ENCODE data around the gene SLC9A2. TPM values are rescaled to one million over a fixed set of nuclear protein-coding genes. Genes with fewer than 3 reads are reported as not detected.

Gene SLC9A2
- total RNA-seq, 2 donors from 2014 or later: 7.3 to 22.4 TPM

GRCh38 chr2:102636283-102636907, 17.0 kb downstream of the SLC9A2 start:
- no peak overlapping the region for H3K4me3 ChIP-seq
- no peaks in the 10 kb centered on the region for H3K9me3 ChIP-seq
- TF ChIP-seq POLR2AphosphoS5 (IDR thresholded peaks at IDR 0.05) (no peak), POLR2A (IDR thresholded peaks at IDR 0.05) (no peak), CTCF (IDR thresholded peaks at IDR 0.05) (peak in 1 of 4 experiments; percentile 3)
- peak overlapping the region in 1 of 2 donors; percentile 5 for H3K27ac ChIP-seq
- no peak for DNase-seq (ENCODE audit: low spot score)
- peaks cover 5% of the 10 kb centered on the region for H3K4me1 ChIP-seq (replicated peaks)
- WGBS: 36% methylated on average over 5 of the region's 5 CpGs
- no peaks in the 10 kb centered on the region for H3K36me3 ChIP-seq
- intact Hi-C loops (cut with DNase I): no loop called here
- no peaks in the 10 kb centered on the region for H3K27me3 ChIP-seq (replicated peaks; ENCODE audit: insufficient read depth)

DNA sequence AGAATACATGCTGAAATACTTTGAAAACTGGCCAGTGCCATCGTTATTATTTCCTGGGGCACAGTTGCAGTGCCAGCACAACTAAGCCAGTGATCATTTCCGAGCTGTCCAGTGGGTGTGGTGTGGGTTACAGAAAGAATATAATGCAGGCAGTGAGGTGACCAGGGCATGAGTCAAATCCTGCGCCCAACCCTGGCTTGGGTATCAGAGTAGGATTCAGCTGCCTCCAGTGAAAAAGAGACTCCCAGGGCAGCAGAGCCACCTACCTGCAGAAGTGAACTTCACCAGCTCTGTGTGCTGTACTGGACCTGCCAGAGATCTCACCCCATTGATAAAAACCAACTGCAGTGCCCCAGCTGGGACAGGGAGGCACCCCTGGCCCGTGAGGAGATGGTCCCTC, 18.0 kb downstream of the SLC9A2 start:
- Histone ChIP-seq H3K4me3 (no peak overlapping the region), H3K9me3 (no peaks in the 10 kb centered on the region), H3K4me1 (replicated peaks) (peaks cover 5% of the 10 kb centered on the region), H3K27ac (no peak overlapping the region), H3K27me3 (replicated peaks; ENCODE audit: insufficient read depth) (no peaks in the 10 kb centered on the region), H3K36me3 (no peaks in the 10 kb centered on the region)
- TF ChIP-seq CTCF (IDR thresholded peaks at IDR 0.05) (no peak), POLR2AphosphoS5 (IDR thresholded peaks at IDR 0.05) (no peak), POLR2A (IDR thresholded peaks at IDR 0.05) (no peak)
- no peak for DNase-seq (ENCODE audit: low spot score)
- WGBS: 72% methylated on average over 4 of the region's 4 CpGs
- intact Hi-C loops (cut with DNase I): no loop called here

GRCh38 chr2:102639429-102639828, 20.1 kb downstream of the SLC9A2 start:
- 85% methylated on average over 2 of the region's 2 CpGs for WGBS
- Histone ChIP-seq H3K9me3 (no peaks in the 10 kb centered on the region), H3K27ac (no peak overlapping the region), H3K4me3 (no peak overlapping the region), H3K4me1 (replicated peaks) (peaks cover 5% of the 10 kb centered on the region), H3K27me3 (replicated peaks; ENCODE audit: insufficient read depth) (no peaks in the 10 kb centered on the region), H3K36me3 (no peaks in the 10 kb centered on the region)
- intact Hi-C loops (cut with DNase I): no loop called here
- TF ChIP-seq CTCF (IDR thresholded peaks at IDR 0.05) (no peak), POLR2A (IDR thresholded peaks at IDR 0.05) (no peak), POLR2AphosphoS5 (IDR thresholded peaks at IDR 0.05) (no peak)
- DNase-seq (ENCODE audit: low spot score): no peak

GRCh38 chr2:102652126-102652525, 32.8 kb downstream of the SLC9A2 start:
- no peak overlapping the region for H3K27ac ChIP-seq
- no peaks in the 10 kb centered on the region for H3K36me3 ChIP-seq
- intact Hi-C loops (cut with DNase I): no loop called here
- WGBS: 77% methylated on average over 2 of the region's 2 CpGs
- no peak for DNase-seq (ENCODE audit: low spot score)
- H3K4me3 ChIP-seq: no peak overlapping the region
- TF ChIP-seq POLR2A (IDR thresholded peaks at IDR 0.05) (no peak), POLR2AphosphoS5 (IDR thresholded peaks at IDR 0.05) (no peak), CTCF (IDR thresholded peaks at IDR 0.05) (no peak)
- H3K9me3 ChIP-seq: no peaks in the 10 kb centered on the region
- no peaks in the 10 kb centered on the region for H3K4me1 ChIP-seq (replicated peaks)
- H3K27me3 ChIP-seq (replicated peaks; ENCODE audit: insufficient read depth): no peaks in the 10 kb centered on the region

DNA sequence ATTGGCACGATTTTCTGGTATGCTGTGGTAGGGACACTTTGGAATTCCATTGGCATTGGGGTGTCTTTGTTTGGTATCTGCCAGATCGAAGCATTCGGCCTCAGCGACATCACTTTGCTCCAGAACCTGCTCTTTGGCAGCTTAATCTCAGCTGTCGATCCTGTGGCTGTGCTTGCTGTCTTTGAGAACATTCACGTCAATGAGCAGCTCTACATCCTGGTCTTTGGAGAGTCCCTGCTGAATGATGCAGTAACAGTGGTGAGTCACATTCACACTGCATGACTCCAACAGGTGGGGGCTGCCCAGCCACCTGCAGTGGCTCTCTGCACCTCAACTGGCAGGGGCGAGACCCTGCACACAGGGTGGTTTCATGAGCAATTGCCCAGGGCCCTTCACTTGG, 38.4 kb downstream of the SLC9A2 start:
- no peaks in the 10 kb centered on the region for H3K27me3 ChIP-seq (replicated peaks; ENCODE audit: insufficient read depth)
- no peaks in the 10 kb centered on the region for H3K36me3 ChIP-seq
- 89% methylated on average over 7 of the region's 7 CpGs for WGBS
- H3K4me3 ChIP-seq: no peak overlapping the region
- no peaks in the 10 kb centered on the region for H3K4me1 ChIP-seq (replicated peaks)
- no peak overlapping the region for H3K27ac ChIP-seq
- DNase-seq (ENCODE audit: low spot score): no peak
- H3K9me3 ChIP-seq: no peaks in the 10 kb centered on the region
- TF ChIP-seq POLR2AphosphoS5 (IDR thresholded peaks at IDR 0.05) (no peak), POLR2A (IDR thresholded peaks at IDR 0.05) (no peak), CTCF (IDR thresholded peaks at IDR 0.05) (no peak)
- intact Hi-C loops (cut with DNase I): no loop called here
